Measurements from ENCODE around the gene LAMTOR4.
A peak's percentile ranks its signal among the peaks of the same experiment; 100 is the strongest.

The LAMTOR4 gene

DNA sequence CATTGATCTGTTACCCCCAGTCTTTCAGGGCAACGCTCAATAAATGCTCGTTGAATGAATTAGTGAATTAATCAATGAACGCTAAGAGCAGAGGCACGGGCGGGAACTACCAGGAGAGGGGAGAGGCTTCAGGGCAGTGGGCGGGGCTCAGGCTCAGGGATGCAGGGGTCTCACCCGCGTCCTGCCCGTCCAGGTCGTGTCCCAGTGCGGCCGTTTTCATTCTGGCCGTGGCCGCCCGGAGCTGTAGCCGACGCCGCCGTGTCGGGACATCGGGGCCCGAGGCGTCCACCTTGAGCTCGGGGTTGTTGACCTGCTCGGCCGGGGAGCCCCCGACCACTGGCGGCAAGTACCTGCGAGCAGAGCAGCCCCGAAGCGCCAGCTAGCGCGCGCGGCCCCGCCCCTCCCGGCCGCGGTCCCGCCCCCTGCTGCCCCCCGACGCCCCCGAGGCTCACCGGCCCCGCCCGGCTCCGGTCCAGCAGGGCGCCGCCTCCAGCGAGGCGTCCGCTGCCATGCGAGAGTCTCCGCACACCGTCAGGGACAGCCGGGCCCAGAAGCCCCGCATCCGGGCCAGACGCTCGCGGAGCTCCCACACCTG, 22.5 kb downstream of the LAMTOR4 start:
- ChIA-PET POLR2A (no interaction called here), CTCF (interaction anchor here (1.5 to 1.8 kb wide), 2 partner anchors 18 to 39 kb away, joined by 5 to 6 read pairs; no protein-coding TSS in a partner anchor)
- H3K4me3 ChIP-seq (ENCODE audit: control insufficient read depth in 1 of 7, extremely low read depth in 1 of 7, insufficient read depth in 4 of 7, low read depth in 2 of 7, low read length in 6 of 7), result peak overlapping the region in 5 of 7 experiments; percentile 29 to 70 (median 51)
- no peak overlapping the region for H3K27ac ChIP-seq (ENCODE audit: insufficient read depth in 1 of 2, low read depth in 1 of 2, low read length in 2 of 2, poor library complexity in 1 of 2, severe bottlenecking in 2 of 2)
- 4% methylated on average over 46 of the region's 61 CpGs for WGBS (ENCODE audit: insufficient coverage)
- H3K36me3 ChIP-seq (ENCODE audit: control insufficient read depth in 4 of 4, insufficient read depth in 4 of 4, low read length in 3 of 4), result peaks cover 0 to 11% (median 0%) of the 10 kb centered on the region in 4 experiments
- H3K9me3 ChIP-seq (ENCODE audit: control extremely low read depth in 1 of 5, control insufficient read depth in 4 of 5, insufficient read depth in 2 of 5, low read depth in 1 of 5, low read length in 4 of 5), result no peaks in the 10 kb centered on the region
- H3K4me1 ChIP-seq (ENCODE audit: control extremely low read depth in 1 of 4, control insufficient read depth in 4 of 4, insufficient read depth in 4 of 4, low read length in 3 of 4), result peaks cover 0 to 40% (median 33%) of the 10 kb centered on the region in 4 experiments
- peaks cover 0 to 46% (median 17%) of the 10 kb centered on the region in 5 experiments for H3K27me3 ChIP-seq (replicated peaks in 2 of 5; ENCODE audit: control insufficient read depth in 4 of 5, insufficient read depth in 5 of 5, low read length in 4 of 5)
- peak in 2 of 3 donors; percentile 35 to 39 for DNase-seq

DNA sequence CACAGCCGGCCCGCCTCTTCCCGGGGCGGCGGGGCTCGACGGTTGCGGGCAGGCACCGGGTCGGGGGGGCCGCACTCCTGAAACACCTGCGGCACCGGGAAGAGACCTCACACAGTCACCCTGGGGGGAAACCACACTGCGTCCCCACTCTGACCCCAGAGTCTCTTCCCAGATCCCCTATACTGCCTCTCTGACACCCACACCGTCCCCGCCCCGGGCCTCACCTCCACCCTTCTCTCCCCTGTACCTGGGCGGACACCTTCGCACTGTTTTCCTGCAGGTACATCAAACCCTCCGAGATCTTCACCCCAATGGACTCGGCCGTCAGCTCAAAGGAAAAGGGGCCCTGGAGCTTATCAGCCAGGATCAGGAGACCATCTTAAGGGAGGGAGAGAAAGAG, 23.1 kb downstream of the LAMTOR4 start:
- Histone ChIP-seq H3K4me1 (ENCODE audit: control extremely low read depth in 1 of 4, control insufficient read depth in 4 of 4, insufficient read depth in 4 of 4, low read length in 3 of 4) (peaks cover 0 to 41% (median 34%) of the 10 kb centered on the region in 4 experiments), H3K27me3 (replicated peaks in 2 of 5; ENCODE audit: control insufficient read depth in 4 of 5, insufficient read depth in 5 of 5, low read length in 4 of 5) (peaks cover 0 to 42% (median 11%) of the 10 kb centered on the region in 5 experiments), H3K9me3 (ENCODE audit: control extremely low read depth in 1 of 5, control insufficient read depth in 4 of 5, insufficient read depth in 2 of 5, low read depth in 1 of 5, low read length in 4 of 5) (no peaks in the 10 kb centered on the region), H3K4me3 (ENCODE audit: control insufficient read depth in 1 of 7, extremely low read depth in 1 of 7, insufficient read depth in 4 of 7, low read depth in 2 of 7, low read length in 6 of 7) (peak overlapping the region in 4 of 7 experiments; percentile 13 to 70 (median 33)), H3K36me3 (ENCODE audit: control insufficient read depth in 4 of 4, insufficient read depth in 4 of 4, low read length in 3 of 4) (peaks cover 0 to 11% (median 0%) of the 10 kb centered on the region in 4 experiments), H3K27ac (ENCODE audit: insufficient read depth in 1 of 2, low read depth in 1 of 2, low read length in 2 of 2, poor library complexity in 1 of 2, severe bottlenecking in 2 of 2) (no peak overlapping the region)
- CTCF ChIA-PET, result interaction anchor here (1.5 to 1.8 kb wide), 2 partner anchors 17 to 39 kb away, joined by 5 to 6 read pairs; no protein-coding TSS in a partner anchor
- DNase-seq, result peak in 1 of 3 donors; percentile 32
- POLR2A ChIA-PET, result no interaction called here
- 19% methylated on average over 18 of the region's 22 CpGs for WGBS (ENCODE audit: insufficient coverage)

DNA sequence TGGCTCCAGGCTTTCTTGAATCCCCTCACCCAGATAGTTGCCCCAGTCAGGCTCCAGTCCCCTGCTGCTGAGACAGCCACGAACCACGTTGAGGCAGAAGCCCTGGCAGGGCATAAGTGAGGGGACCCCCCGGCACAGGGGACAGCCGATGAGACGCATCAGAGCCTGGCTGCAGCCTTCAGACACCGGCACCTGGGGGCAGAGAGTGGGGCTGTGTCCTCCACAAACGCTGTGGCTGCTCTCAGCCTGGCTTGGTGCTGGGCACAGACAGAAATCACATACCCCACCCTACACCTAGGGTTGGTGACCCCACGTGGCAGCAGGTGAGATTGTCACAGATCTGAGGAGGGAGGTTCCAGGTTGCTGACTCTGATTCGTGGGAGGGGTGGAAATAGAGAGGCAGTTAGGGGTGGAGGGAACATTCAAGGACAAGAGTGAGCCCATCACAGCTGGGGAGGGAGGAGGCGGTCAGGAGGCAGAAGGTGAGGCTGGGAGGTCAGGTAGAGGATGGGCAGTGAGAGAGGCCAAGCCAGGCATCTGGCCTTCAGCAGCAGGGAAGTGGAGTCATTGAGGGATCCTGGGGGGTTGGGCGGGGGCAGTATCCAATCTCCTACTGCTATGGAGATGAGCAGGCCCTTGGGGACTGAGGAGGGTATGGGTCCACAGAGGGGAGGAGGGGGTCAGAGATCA, 25.2 kb downstream of the LAMTOR4 start:
- peaks cover 0 to 23% (median 5%) of the 10 kb centered on the region in 5 experiments for H3K27me3 ChIP-seq (replicated peaks in 2 of 5; ENCODE audit: control insufficient read depth in 4 of 5, insufficient read depth in 5 of 5, low read length in 4 of 5)
- H3K27ac ChIP-seq (ENCODE audit: insufficient read depth in 1 of 2, low read depth in 1 of 2, low read length in 2 of 2, poor library complexity in 1 of 2, severe bottlenecking in 2 of 2), result no peak overlapping the region
- no peaks in the 10 kb centered on the region for H3K9me3 ChIP-seq (ENCODE audit: control extremely low read depth in 1 of 5, control insufficient read depth in 4 of 5, insufficient read depth in 2 of 5, low read depth in 1 of 5, low read length in 4 of 5)
- WGBS (ENCODE audit: insufficient coverage), result 99% methylated on average over 8 of the region's 11 CpGs
- CTCF ChIA-PET, result interaction anchor here (1.4 kb wide), 1 partner anchor 15 kb away, joined by 3 read pairs; no protein-coding TSS in a partner anchor
- peaks cover 0 to 27% (median 22%) of the 10 kb centered on the region in 4 experiments for H3K4me1 ChIP-seq (ENCODE audit: control extremely low read depth in 1 of 4, control insufficient read depth in 4 of 4, insufficient read depth in 4 of 4, low read length in 3 of 4)
- POLR2A ChIA-PET, result no interaction called here
- DNase-seq, result no peak
- H3K36me3 ChIP-seq (ENCODE audit: control insufficient read depth in 4 of 4, insufficient read depth in 4 of 4, low read length in 3 of 4), result peaks cover 0 to 11% (median 0%) of the 10 kb centered on the region in 4 experiments
- no peak overlapping the region for H3K4me3 ChIP-seq (ENCODE audit: control insufficient read depth in 1 of 7, extremely low read depth in 1 of 7, insufficient read depth in 4 of 7, low read depth in 2 of 7, low read length in 6 of 7)

DNA sequence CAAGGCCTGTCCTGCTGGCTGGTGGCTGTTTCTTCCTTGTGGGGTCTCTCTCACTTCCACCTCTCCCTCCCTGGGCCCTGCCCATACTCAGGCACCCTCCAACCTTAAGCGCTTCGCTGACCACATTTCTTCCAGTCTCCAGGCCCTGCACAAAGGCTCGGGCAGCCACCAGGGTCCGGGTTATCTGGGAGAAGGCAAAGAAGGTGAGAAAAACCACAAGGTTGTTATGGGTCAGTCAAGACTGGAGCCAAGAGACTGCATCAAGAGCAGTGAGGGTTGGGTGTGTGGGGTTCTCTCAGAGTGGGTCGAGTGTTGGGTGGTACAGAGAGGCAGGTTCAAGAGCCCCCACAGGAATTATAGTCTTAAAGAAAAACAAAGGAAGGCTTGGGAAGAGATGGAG, 25.9 kb downstream of the LAMTOR4 start:
- CTCF ChIA-PET, result no interaction called here

DNA sequence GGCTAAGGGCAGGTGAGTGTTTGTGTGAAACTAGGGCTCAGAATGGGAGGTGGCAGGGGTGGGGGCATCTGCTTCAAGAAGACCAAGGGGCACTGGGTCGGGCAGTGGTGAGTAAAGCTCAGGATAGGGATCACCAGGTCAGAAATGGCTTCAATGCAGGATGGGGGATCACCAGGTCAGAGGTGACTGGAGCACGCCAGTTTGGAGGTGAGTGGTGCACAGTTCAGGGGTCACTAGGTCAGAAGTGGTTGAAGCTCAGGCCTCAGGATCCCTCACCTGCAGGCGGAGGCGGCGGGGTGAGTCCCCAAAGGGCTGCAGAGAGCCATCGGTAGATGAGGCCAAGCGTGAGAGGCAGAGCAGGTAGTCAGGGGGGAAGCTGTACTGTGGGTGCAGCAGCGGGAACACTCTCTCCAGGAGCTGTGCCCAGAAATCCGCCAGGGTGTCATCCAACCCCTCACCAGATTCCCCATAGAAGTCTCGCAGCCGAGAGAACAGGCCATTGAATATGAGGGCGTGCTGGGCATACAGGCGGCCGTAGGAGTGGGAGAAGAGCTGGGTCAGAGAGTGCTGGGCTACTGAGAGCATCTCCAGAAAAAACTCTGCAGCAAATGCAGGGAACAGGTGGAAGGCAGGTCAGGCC, 26.7 kb downstream of the LAMTOR4 start:
- Histone ChIP-seq H3K27me3 (replicated peaks in 2 of 5; ENCODE audit: control insufficient read depth in 4 of 5, insufficient read depth in 5 of 5, low read length in 4 of 5) (peaks cover 0 to 10% (median 2%) of the 10 kb centered on the region in 5 experiments), H3K4me3 (ENCODE audit: control insufficient read depth in 1 of 7, extremely low read depth in 1 of 7, insufficient read depth in 4 of 7, low read depth in 2 of 7, low read length in 6 of 7) (no peak overlapping the region), H3K27ac (ENCODE audit: insufficient read depth in 1 of 2, low read depth in 1 of 2, low read length in 2 of 2, poor library complexity in 1 of 2, severe bottlenecking in 2 of 2) (no peak overlapping the region), H3K4me1 (ENCODE audit: control extremely low read depth in 1 of 4, control insufficient read depth in 4 of 4, insufficient read depth in 4 of 4, low read length in 3 of 4) (peaks cover 0 to 24% (median 22%) of the 10 kb centered on the region in 4 experiments), H3K36me3 (ENCODE audit: control insufficient read depth in 4 of 4, insufficient read depth in 4 of 4, low read length in 3 of 4) (peaks cover 0 to 11% (median 0%) of the 10 kb centered on the region in 4 experiments), H3K9me3 (ENCODE audit: control extremely low read depth in 1 of 5, control insufficient read depth in 4 of 5, insufficient read depth in 2 of 5, low read depth in 1 of 5, low read length in 4 of 5) (no peaks in the 10 kb centered on the region)
- POLR2A ChIA-PET, result no interaction called here
- no peak for DNase-seq
- WGBS (ENCODE audit: insufficient coverage), result 97% methylated on average over 12 of the region's 14 CpGs
- CTCF ChIA-PET, result interaction anchor here (1.1 kb wide), 1 partner anchor 10 kb away, joined by 3 read pairs; no protein-coding TSS in a partner anchor

More for the DNA sequence above, 25.9 kb downstream of the LAMTOR4 start:
- no peak overlapping the region for H3K4me3 ChIP-seq (ENCODE audit: control insufficient read depth in 1 of 7, extremely low read depth in 1 of 7, insufficient read depth in 4 of 7, low read depth in 2 of 7, low read length in 6 of 7)
- POLR2A ChIA-PET, result no interaction called here
- peaks cover 0 to 27% (median 22%) of the 10 kb centered on the region in 4 experiments for H3K4me1 ChIP-seq (ENCODE audit: control extremely low read depth in 1 of 4, control insufficient read depth in 4 of 4, insufficient read depth in 4 of 4, low read length in 3 of 4)
- WGBS (ENCODE audit: insufficient coverage), result 93% methylated on average over 2 of the region's 5 CpGs
- no peaks in the 10 kb centered on the region for H3K9me3 ChIP-seq (ENCODE audit: control extremely low read depth in 1 of 5, control insufficient read depth in 4 of 5, insufficient read depth in 2 of 5, low read depth in 1 of 5, low read length in 4 of 5)
- no peak overlapping the region for H3K27ac ChIP-seq (ENCODE audit: insufficient read depth in 1 of 2, low read depth in 1 of 2, low read length in 2 of 2, poor library complexity in 1 of 2, severe bottlenecking in 2 of 2)
- peaks cover 0 to 18% (median 2%) of the 10 kb centered on the region in 5 experiments for H3K27me3 ChIP-seq (replicated peaks in 2 of 5; ENCODE audit: control insufficient read depth in 4 of 5, insufficient read depth in 5 of 5, low read length in 4 of 5)
- no peak for DNase-seq
- peaks cover 0 to 11% (median 0%) of the 10 kb centered on the region in 4 experiments for H3K36me3 ChIP-seq (ENCODE audit: control insufficient read depth in 4 of 4, insufficient read depth in 4 of 4, low read length in 3 of 4)

DNA sequence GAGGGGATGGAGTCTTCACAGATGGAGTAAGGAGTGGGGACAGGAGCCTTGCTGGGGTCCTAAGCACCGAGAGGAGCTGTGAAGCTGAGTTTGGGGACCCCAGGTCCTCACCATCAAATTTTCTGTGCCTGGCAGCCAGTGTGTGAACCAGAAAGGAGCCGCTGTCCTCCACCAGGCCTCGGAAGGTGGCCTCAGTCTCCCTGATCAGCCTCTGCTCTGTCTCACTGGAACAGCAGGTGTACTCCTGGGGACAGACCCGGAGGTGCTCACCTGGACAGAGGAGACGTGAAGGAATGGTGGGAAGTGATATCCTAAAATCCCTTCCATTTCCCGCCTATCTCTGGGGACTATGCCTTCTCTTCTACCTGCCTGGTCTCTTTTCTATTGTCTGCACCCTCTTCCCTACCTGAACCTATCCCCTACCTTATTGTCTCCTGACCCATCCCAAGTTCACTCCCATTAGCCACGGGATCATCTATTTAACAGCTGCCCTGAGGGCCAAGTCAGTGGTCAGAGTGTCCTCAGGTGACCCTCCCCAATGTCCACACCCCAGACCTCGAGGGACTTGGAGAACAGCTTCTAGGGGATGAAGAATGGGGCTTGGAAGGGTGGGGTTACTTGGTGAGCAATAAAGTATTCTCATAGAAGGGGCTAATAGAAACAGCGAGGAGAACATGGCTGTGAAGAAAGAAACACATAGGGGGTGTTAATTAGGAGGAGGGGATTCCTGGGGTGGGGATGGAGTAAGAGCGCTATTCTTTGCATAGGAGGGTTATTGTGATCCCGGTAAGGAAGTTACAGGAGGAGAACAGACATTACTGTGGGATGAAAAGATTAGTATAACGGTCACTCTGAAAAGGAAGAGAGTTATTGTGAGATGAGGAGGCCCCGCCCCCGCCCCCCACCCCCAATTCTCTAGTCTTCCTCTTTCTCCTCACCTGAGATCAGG, 27.7 kb downstream of the LAMTOR4 start:
- no peak overlapping the region for H3K27ac ChIP-seq (ENCODE audit: insufficient read depth in 1 of 2, low read depth in 1 of 2, low read length in 2 of 2, poor library complexity in 1 of 2, severe bottlenecking in 2 of 2)
- peaks cover 0 to 19% (median 16%) of the 10 kb centered on the region in 4 experiments for H3K4me1 ChIP-seq (ENCODE audit: control extremely low read depth in 1 of 4, control insufficient read depth in 4 of 4, insufficient read depth in 4 of 4, low read length in 3 of 4)
- ChIA-PET CTCF (interaction anchor here (1.2 to 1.9 kb wide), 2 partner anchors 13 to 20 kb away, joined by 3 to 13 read pairs; no protein-coding TSS in a partner anchor), POLR2A (interaction anchor here (0.6 kb wide), 1 partner anchor 147 kb away, joined by 3 read pairs; no protein-coding TSS in a partner anchor)
- peaks cover 0 to 6% (median 0%) of the 10 kb centered on the region in 5 experiments for H3K27me3 ChIP-seq (replicated peaks in 2 of 5; ENCODE audit: control insufficient read depth in 4 of 5, insufficient read depth in 5 of 5, low read length in 4 of 5)
- no peak for DNase-seq
- H3K36me3 ChIP-seq (ENCODE audit: control insufficient read depth in 4 of 4, insufficient read depth in 4 of 4, low read length in 3 of 4), result peaks cover 0 to 11% (median 0%) of the 10 kb centered on the region in 4 experiments
- WGBS (ENCODE audit: insufficient coverage), result 76% methylated on average over 10 of the region's 14 CpGs
- H3K9me3 ChIP-seq (ENCODE audit: control extremely low read depth in 1 of 5, control insufficient read depth in 4 of 5, insufficient read depth in 2 of 5, low read depth in 1 of 5, low read length in 4 of 5), result no peaks in the 10 kb centered on the region
- peak overlapping the region; percentile 38 to 89 (median 79) for H3K4me3 ChIP-seq (ENCODE audit: control insufficient read depth in 1 of 7, extremely low read depth in 1 of 7, insufficient read depth in 4 of 7, low read depth in 2 of 7, low read length in 6 of 7)
